NCI-H1092 treated with DMSO at 0.1 percent for 48 hours (cell line): Measurements from ENCODE around the gene SMYD3.
A peak's percentile ranks its signal among the peaks of the same experiment; 100 is the strongest.

Source experiments
- DNase-seq: peaks from one replicate; lab custom pipeline; 2025; lab: John Stamatoyannopoulos, UW

SMYD3 gene

GRCh38 chr1:246506674-246507481 lies at the start of gene SMYD3:
TSS of gene SMYD3 (minus strand) at chr1:246507279.
- peak; percentile 93 for DNase-seq

- DNase-seq: no peak
These were observed 47.1 kb upstream of the SMYD3 start for GRCh38 chr1:246554201-246554600.

GRCh38 chr1:246552110-246552509 lies 45.0 kb upstream of the SMYD3 start:
- no peak for DNase-seq

- DNase-seq: no peak
These were observed 43.3 kb upstream of the SMYD3 start for GRCh38 chr1:246550402-246550801.

GRCh38 chr1:246549665-246550064 lies 42.6 kb upstream of the SMYD3 start:
- DNase-seq: no peak

- DNase-seq: no peak
These were observed 36.9 kb upstream of the SMYD3 start for GRCh38 chr1:246544001-246544400.

GRCh38 chr1:246540738-246541491 lies 33.8 kb upstream of the SMYD3 start:
- DNase-seq: no peak

GRCh38 chr1:246537887-246538286 lies 30.8 kb upstream of the SMYD3 start:
- DNase-seq: no peak

- no peak for DNase-seq
These were observed 30.4 kb upstream of the SMYD3 start for GRCh38 chr1:246537441-246537840.

- no peak for DNase-seq
These were observed 27.0 kb upstream of the SMYD3 start for GRCh38 chr1:246534114-246534513.

GRCh38 chr1:246533371-246533905 lies 26.4 kb upstream of the SMYD3 start:
- no peak for DNase-seq

GRCh38 chr1:246532519-246532918 lies 25.4 kb upstream of the SMYD3 start:
- no peak for DNase-seq

- DNase-seq: no peak
These were observed 23.4 kb upstream of the SMYD3 start for GRCh38 chr1:246530482-246530881.

GRCh38 chr1:246528933-246529731 lies 22.1 kb upstream of the SMYD3 start:
- DNase-seq: no peak

- DNase-seq: no peak
These were observed 20.5 kb upstream of the SMYD3 start for GRCh38 chr1:246527402-246528088.

- no peak for DNase-seq
These were observed 19.8 kb upstream of the SMYD3 start for GRCh38 chr1:246526915-246527314.

- DNase-seq: no peak
These were observed 19.3 kb upstream of the SMYD3 start for GRCh38 chr1:246526380-246526779.

- DNase-seq: no peak
These were observed 12.4 kb upstream of the SMYD3 start for GRCh38 chr1:246519514-246519913.

GRCh38 chr1:246518456-246519205 lies 11.6 kb upstream of the SMYD3 start:
- no peak for DNase-seq

- DNase-seq: no peak
These were observed 10.3 kb upstream of the SMYD3 start for GRCh38 chr1:246517391-246517790.

GRCh38 chr1:246516126-246516525 lies 9.0 kb upstream of the SMYD3 start:
- no peak for DNase-seq
